Measurements from ENCODE around the gene ARL15. TPM values are rescaled to one million over a fixed set of nuclear protein-coding genes. Genes with fewer than 3 reads are reported as not detected.

The ARL15 gene
- total RNA-seq, 4 donors from 2014 or later, result 19.9 to 57.0 (median 36.9) TPM

- Histone ChIP-seq H3K9me3 (no peaks in the 10 kb centered on the region), H3K4me1 (no peaks in the 10 kb centered on the region), H3K27me3 (no peaks in the 10 kb centered on the region), H3K4me3 (no peak overlapping the region), H3K27ac (no peak overlapping the region), H3K36me3 (no peaks in the 10 kb centered on the region)
- no peak for DNase-seq (ENCODE audit: low spot score in 2 of 2)
- TF ChIP-seq POLR2A (IDR thresholded peaks at IDR 0.05), result no peak
- no peak for TF ChIP-seq POLR2AphosphoS5 (IDR thresholded peaks at IDR 0.05)
- TF ChIP-seq, protein P1, sequence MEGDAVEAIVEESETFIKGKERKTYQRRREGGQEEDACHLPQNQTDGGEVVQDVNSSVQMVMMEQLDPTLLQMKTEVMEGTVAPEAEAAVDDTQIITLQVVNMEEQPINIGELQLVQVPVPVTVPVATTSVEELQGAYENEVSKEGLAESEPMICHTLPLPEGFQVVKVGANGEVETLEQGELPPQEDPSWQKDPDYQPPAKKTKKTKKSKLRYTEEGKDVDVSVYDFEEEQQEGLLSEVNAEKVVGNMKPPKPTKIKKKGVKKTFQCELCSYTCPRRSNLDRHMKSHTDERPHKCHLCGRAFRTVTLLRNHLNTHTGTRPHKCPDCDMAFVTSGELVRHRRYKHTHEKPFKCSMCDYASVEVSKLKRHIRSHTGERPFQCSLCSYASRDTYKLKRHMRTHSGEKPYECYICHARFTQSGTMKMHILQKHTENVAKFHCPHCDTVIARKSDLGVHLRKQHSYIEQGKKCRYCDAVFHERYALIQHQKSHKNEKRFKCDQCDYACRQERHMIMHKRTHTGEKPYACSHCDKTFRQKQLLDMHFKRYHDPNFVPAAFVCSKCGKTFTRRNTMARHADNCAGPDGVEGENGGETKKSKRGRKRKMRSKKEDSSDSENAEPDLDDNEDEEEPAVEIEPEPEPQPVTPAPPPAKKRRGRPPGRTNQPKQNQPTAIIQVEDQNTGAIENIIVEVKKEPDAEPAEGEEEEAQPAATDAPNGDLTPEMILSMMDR (IDR thresholded peaks at IDR 0.05), result no peak
- TF ChIP-seq EP300 (IDR thresholded peaks at IDR 0.05), result no peak
Observed at GRCh38 chr5:54264574-54264973, 45.8 kb downstream of the ARL15 start.

GRCh38 chr5:54263447-54263846, 46.9 kb downstream of the ARL15 start:
- no peak for DNase-seq (ENCODE audit: low spot score in 2 of 2)
- H3K27ac ChIP-seq, result no peak overlapping the region
- no peaks in the 10 kb centered on the region for H3K4me1 ChIP-seq
- 76% methylated on average over 1 of the region's 1 CpG for WGBS
- no peak overlapping the region for H3K4me3 ChIP-seq
- H3K9me3 ChIP-seq, result no peaks in the 10 kb centered on the region
- no peaks in the 10 kb centered on the region for H3K36me3 ChIP-seq
- TF ChIP-seq, protein P1 (IDR thresholded peaks at IDR 0.05), result no peak
- TF ChIP-seq EP300 (IDR thresholded peaks at IDR 0.05), result no peak
- no peak for TF ChIP-seq POLR2AphosphoS5 (IDR thresholded peaks at IDR 0.05)
- TF ChIP-seq POLR2A (IDR thresholded peaks at IDR 0.05), result no peak
- no peaks in the 10 kb centered on the region for H3K27me3 ChIP-seq

GRCh38 chr5:54261596-54261995, 48.8 kb downstream of the ARL15 start:
- WGBS, result 93% methylated on average over 3 of the region's 3 CpGs
- no peaks in the 10 kb centered on the region for H3K36me3 ChIP-seq
- TF ChIP-seq POLR2A (IDR thresholded peaks at IDR 0.05), result no peak
- TF ChIP-seq POLR2AphosphoS5 (IDR thresholded peaks at IDR 0.05), result no peak
- TF ChIP-seq, protein P1 (IDR thresholded peaks at IDR 0.05), result no peak
- no peak for TF ChIP-seq EP300 (IDR thresholded peaks at IDR 0.05)
- no peaks in the 10 kb centered on the region for H3K9me3 ChIP-seq
- H3K4me1 ChIP-seq, result peaks cover 11% of the 10 kb centered on the region
- H3K27me3 ChIP-seq, result no peaks in the 10 kb centered on the region
- no peak for DNase-seq (ENCODE audit: low spot score in 2 of 2)
- H3K4me3 ChIP-seq, result no peak overlapping the region
- no peak overlapping the region for H3K27ac ChIP-seq

GRCh38 chr5:54259981-54260380, 50.4 kb downstream of the ARL15 start:
- Histone ChIP-seq H3K27ac (no peak overlapping the region), H3K4me1 (peaks cover 21% of the 10 kb centered on the region), H3K36me3 (no peaks in the 10 kb centered on the region), H3K4me3 (no peak overlapping the region), H3K9me3 (no peaks in the 10 kb centered on the region), H3K27me3 (no peaks in the 10 kb centered on the region)
- no peak for TF ChIP-seq EP300 (IDR thresholded peaks at IDR 0.05)
- TF ChIP-seq, protein P1 (IDR thresholded peaks at IDR 0.05), result no peak
- no peak for TF ChIP-seq POLR2AphosphoS5 (IDR thresholded peaks at IDR 0.05)
- no peak for TF ChIP-seq POLR2A (IDR thresholded peaks at IDR 0.05)
- 96% methylated on average over 4 of the region's 4 CpGs for WGBS
- DNase-seq (ENCODE audit: low spot score in 2 of 2), result no peak

- no peak for DNase-seq (ENCODE audit: low spot score in 2 of 2)
- no peak overlapping the region for H3K27ac ChIP-seq
- peaks cover 26% of the 10 kb centered on the region for H3K4me1 ChIP-seq
- H3K4me3 ChIP-seq, result no peak overlapping the region
- H3K27me3 ChIP-seq, result no peaks in the 10 kb centered on the region
- TF ChIP-seq, protein P1 (IDR thresholded peaks at IDR 0.05), result no peak
- no peak for TF ChIP-seq POLR2A (IDR thresholded peaks at IDR 0.05)
- TF ChIP-seq EP300 (IDR thresholded peaks at IDR 0.05), result no peak
- TF ChIP-seq POLR2AphosphoS5 (IDR thresholded peaks at IDR 0.05), result no peak
- no peaks in the 10 kb centered on the region for H3K9me3 ChIP-seq
- no peaks in the 10 kb centered on the region for H3K36me3 ChIP-seq
Observed at GRCh38 chr5:54259090-54259489, 51.3 kb downstream of the ARL15 start.
